HG03108 (cell line): ENCODE measurements around the gene LYZL2.
"Not testable (repeated sequence)": the region's sequence is repeated elsewhere in the genome, so short reads cannot be mapped to it uniquely, and the experiment has no call there.

Experiments
- ATAC-seq: cut with Tn5 transposase; IDR thresholded peaks from one replicate; pipeline ENCODE4 v1.9.1; 2021; ENCODE audit warnings: moderate library complexity; ENCODE audit not compliant: unreplicated experiment

LYZL2 gene

DNA sequence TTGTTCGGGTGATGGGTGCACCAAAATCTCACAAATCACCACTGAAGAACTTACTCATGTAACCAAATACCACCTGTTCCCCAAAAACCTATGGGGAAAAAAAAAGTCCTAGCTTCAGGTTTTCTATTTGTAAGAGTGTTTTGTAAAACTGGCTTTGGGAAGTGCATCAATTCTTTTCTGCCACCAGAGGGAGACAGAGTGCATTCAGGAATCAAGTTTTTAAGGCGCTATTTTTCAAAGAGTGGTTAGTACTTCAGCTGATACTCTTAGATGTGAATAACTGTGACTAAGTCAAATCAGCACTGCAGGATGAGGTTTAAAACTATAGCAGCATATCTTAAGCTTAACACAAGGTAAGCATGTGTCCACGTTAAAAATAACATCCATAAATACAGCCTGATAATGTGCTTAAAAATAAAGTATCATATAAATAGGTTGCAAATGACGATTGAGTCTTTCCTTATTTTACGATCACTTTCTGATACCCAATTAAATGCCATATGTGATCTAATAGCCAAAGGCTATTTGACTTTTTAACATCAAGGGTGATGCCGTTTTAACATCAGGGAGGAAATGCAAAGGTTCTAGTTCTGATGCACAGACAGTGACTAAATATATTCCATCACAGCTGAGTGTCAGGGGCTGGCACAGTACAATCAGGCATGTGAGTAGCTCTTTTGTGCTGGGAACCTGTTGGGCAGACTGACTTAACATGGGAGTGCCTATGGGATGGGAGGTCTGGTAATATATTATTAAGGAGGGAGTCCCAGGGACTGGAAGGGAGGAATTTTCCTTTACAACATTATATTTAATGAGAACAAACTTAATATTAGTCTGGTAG lies 10.6 kb upstream of the LYZL2 start:
- no peak for ATAC-seq

DNA sequence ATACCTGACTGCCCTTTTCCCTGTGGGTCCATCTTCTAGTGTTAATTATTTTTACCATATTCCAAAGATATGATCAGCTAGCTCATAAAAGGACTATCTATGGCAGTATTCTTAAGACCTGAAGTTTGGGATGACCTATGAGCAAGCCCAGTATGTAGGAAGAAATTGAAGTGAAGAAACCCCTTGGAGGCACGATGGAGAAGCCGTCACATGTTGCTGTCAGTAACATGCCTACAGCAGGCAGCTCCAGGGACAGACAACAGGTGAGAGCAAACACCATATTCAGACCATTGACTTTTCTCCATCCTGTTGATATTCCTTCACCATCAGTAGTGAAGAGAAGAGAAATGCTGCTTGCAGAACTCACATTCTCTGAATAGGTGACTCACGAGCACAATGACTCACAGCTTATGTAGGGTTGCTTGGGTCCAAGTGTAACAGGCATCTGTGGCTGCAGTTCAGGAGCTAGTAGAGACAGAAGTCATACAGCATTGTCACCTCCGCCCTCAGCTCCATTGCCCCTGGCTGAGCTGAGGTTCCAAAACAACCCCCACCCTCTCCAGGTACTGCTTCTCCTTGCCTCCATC lies 8.4 kb upstream of the LYZL2 start:
- ATAC-seq, result no peak

DNA sequence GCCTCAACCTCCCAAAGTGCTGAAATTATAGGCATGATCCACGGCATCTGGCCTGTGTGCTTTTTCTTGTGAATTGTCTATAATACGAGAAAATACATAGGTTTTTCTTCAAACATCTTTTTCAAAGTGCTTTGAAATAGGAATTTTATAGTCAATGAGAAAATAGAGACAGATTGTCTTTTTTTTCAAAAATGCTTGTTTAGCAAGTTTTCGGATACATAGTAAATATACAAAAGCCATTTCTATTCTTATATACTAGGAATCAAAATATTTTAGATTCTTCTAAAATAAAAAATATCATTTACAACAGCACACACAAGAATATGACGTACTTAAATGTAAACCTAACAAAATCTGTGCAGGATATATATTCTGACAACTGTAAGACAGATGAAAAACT lies 1.6 kb upstream of the LYZL2 start:
- ATAC-seq, result no peak

DNA sequence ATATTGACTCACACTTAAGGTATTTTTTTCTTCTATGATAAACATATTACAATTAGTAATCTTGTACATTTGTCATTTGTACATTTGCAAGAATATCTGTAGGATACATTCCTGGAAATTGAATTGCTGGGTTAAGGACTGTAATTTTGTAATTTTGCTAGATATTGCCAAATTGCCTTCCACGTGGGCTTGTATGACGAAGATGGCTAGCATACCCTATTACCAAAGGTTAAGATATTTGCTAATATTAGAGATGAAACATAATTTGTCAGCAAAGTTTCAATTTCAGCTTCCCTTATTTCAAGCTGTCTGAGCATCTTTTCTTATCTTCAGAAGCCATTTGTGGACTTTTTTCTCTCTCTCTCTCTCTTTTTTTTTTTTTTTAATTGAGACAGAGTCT lies 1.0 kb upstream of the LYZL2 start:
- no peak for ATAC-seq

DNA sequence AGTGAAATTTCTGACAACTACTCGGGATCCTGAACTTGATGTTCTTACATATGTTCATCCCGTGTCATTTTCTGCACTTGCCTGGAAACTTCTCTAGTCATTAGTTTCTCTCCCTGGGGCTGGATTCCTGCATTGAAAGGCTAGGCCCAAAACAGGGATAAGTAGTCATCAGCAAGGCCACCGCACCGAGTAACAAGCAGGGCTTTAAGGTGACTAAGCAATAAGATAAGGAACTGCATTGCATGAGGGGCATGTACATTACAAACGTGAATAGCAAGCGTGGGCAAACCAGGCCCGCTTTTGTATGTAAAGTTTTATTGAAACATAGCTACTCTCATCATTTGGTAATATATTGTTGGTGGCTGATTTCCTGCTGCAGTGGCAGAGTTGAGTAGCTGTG lies 977 bp downstream of the LYZL2 start:
- not testable (repeated sequence) for ATAC-seq

DNA sequence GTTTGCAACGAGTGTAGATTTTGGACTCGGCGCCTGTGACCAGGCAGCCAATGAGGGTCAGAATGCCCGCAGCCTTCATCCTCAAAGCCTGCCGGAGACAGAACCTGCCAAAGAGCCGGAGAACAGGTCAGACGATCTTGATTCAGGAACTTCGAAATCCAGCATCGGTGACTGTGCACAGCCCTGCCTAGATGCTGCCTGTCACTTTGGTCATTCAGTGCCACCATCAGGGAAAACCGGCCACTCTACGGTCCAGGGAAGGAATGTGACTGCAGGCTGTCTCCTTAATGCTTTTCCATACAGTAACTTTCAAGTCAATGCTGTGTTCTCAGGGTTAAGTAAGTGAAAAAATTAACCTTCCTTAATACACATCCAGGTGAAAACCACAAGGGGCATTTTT lies 2.7 kb downstream of the LYZL2 start:
- not testable (repeated sequence) for ATAC-seq

DNA sequence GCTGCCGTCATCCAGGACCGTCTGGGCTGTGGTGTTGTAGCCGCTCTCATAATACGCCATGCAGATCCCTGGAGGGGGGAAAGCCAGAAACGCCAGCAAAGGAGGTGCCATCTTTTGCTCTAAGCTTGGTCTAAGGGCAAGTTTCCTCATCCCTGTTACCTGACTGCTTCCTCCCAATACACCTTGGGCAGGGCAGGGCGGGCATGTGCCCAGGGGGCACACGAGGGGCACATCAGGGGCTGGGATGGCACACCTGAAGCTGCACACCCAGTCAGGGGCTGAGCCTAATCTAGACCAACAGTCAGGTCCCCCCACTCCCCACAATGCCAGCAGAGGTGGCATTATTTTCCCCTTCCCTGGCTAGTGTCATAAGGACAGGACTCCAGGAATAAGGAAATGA lies 3.4 kb downstream of the LYZL2 start:
- ATAC-seq, result not testable (repeated sequence)

DNA sequence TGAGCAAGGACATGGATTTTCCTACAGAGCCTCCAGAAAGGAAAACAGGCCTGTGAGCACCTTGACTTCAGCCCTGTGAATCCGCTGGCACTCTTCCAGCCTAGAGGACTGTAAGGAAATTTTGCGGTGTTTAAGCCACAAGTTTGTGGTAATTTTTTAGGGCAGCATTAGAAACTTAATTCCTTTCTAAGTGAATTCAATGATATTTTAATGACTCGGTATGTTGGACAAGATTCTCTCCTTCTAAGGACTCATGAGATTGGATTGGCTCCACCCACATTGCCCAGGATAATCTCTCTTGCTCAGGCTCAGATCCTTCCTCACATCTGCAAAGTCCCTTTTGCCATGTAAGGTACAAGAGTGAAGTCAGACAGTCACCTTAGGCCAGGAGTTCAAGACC lies 4.5 kb downstream of the LYZL2 start:
- no peak for ATAC-seq

DNA sequence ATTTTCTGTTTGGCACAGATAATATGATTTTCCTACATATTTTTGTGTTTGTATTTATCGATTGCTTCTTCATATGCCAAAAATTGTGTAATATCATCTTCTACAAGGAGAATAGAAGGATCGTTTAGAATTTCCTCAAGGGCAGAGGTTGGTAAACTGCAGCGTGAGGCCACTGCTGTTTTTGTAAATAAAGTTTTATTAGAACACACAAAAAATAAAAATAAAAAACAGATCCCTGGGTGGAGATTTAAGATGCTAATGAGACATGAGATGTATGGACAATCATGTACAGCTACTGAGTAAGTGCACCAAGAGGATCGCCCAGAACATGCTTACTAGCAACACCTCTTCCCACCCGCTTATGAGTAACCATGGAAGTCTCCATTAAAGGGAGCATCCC lies 9.6 kb downstream of the LYZL2 start:
- ATAC-seq, result no peak

DNA sequence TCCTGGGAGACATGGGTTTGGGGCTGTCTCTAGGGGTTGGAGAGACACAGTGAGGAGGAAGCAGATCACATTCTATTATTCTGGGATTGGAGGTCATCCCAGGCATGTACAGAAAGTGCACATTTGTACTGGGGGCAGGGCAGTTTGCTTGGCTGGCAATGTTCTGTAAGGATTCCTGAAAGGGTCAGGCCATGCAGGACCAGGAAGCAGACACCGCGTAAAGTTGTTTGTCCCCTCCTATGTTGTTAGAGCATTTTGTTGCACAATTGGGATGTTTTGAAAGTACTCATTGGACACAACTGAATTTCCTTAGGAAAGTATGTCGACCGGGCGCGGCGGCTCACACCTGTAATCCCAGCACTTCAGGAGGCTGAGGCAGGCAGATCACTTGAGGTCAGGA lies 12.5 kb downstream of the LYZL2 start:
- no peak for ATAC-seq

DNA sequence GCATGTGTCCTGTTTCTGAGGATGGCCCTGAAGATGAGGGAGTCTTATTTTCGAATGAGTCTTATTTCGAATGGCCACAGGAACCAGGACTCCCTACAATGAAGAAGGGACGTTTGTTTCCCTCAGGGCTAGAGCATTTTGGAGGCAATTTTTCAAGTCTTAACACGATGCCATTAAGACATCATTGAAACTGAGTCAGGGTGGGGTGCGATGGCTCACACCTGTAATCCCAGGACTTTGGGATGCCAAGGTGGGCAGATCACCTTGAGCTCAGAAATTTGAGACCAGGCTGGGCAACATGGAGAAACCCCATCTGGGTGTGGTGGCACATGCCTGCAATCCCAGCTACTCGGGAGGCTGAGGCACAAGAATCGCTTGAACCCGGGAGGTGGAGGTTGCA lies 18.5 kb downstream of the LYZL2 start:
- not testable (repeated sequence) for ATAC-seq

DNA sequence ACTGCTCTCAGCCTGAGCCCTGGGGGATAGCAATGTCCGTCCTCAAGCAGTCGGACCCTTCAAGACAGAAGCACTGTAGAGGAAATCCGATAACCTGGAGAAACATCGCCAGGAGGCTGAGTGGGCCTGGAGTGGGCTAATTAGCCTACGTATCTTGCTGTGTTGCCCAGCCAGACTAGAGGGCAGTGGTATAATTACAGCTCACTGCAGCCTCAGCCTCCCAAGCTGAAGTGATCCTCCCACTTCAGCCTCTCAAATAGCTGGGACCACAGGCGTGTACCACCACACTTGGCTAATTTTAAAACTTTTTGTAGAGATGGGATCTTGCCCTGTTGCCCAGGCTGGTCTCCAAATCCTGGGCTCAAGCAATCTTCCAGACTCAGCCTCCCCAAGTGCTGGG lies 21.7 kb downstream of the LYZL2 start:
- ATAC-seq, result no peak

DNA sequence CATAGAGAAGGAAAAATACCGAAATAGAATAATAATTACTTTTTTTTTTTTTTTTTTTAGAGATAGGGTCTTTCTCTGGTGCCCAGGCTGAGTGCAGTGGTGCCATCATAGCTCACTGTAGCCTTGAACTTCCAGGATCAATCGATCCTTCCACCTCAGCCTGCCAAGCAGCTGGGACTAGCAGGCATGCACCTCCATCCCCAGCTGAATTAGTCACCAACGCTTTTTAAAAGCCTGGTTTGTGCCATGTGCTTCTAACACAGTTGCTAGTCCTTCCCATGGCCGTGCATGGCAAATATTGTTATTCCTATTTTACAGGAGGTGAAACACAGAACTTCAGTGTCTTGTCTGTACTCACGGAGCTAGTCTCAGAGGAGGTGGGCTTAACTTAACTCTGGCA lies 23.2 kb downstream of the LYZL2 start:
- no peak for ATAC-seq

DNA sequence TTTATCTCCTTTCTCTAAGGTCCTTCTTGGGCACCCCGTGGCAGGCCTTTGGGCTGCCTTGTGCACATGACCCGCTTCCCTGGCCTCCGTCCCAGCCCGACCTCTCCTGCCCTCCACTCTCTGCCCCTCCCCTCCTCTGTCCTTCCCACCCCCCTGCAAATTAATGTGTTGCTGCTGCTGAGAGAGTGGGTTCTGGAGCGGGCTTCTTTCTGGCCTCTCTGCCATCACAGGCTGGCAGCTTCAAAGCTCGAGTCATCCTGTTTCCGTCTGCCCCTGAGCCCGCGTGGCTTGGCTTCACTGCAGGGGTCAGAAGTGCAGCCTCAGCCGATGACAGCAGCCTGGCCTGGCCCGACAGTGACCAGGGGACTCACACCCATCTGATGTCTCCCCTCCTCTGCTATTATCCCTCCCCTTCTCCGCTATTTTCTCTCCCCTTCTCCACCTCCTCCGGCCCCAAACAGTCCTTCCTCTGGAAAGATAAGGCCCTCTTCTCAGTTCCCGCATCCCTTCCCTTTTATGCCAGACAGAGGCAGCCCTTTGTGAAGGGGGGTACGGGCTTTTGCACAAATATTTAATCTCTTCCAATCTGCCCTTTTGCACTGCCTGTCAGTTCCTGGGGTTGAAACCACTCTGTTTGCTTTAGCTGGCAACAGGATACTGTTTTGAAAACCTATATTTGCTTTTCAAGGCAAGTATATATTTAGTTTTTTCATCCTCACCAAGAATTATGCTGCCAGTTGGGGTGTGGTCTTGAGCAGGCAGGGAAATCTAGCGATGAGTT lies 24.0 kb downstream of the LYZL2 start:
- not testable (repeated sequence) for ATAC-seq

DNA sequence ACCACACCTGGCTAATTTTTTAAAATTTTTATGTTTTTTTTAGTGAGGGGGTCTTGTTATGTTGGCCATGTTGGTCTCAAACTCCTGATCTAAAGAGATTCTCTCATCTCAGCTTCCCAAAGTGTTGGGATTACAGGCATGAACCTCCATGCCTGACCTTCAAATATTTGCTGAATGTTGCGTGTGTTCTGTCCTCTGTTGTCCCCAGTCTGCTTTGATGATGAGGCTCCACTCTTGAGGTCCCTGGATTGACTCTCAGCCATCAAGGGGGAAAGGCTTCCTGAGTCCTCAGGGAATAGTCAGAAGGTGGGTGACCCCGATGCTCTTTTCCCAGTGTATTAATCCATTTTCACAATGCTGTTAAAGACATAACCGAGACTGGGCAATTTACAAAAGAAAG lies 26.0 kb downstream of the LYZL2 start:
- ATAC-seq, result no peak

DNA sequence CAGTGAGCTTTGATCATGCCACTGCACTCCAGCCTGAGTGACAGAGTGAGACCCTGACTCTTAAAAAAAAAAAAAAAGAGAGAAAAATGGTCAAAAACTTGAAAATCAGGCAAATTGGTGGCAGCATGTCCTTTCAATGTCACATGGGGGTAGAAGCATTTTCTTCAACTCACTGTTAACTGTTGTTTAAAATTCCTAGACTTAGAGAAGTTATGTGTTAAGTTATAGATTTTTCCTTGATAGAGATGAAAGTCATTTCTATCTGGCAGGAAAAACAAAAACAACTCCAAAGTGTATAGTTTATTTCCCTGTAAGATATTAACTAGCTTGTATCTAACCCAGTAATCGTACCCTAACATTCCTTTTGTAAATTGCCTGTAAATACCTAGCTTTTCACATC lies 26.8 kb downstream of the LYZL2 start:
- ATAC-seq, result no peak

DNA sequence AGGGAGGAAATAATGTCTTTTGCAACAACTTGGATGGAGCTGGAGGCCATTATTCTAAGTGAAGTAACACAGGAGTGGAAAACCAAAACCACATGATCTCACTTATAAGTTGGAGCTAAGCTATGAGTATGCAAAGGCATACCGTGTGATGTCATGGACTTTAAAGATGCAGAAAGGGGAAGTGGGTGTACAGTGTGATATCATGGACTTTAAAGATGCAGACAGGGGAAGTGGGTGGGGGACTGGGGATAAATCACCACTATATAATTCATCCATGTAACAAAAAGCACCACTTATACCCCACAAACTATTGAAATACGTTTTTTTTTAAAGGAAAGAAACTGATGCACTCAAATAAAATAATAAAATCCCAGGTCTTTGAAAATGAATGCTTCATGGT lies 29.5 kb downstream of the LYZL2 start:
- no peak for ATAC-seq

DNA sequence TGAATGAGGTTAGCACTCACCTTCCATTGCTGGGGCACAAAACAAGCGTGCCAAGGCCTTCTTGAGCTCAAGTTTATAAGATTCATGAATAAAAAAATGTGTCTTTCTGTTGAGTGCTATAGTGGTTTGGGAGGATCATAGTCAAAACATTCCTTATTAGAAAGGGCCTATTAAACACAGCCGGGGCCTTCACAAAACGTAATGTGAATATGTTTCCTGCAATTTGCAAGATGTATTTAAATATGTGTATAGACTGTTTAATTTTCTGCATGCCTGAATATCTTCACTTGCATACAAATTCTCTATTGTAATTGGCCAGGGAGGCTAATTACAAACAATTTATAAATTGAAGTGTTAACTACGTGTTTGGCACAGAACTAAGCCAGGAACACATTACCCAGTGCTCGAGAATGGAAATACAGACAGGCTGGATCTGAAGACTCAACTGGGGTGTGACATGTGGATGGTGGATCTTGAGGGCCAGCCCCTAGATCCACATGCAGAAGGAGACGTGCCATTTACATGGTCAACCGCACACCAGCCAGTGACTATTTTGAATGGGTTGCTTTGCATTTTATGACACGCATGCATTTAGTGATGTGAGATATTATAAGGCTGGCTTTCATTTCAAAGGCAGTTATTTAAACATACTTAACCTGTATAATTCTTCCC lies 31.3 kb downstream of the LYZL2 start:
- no peak for ATAC-seq

DNA sequence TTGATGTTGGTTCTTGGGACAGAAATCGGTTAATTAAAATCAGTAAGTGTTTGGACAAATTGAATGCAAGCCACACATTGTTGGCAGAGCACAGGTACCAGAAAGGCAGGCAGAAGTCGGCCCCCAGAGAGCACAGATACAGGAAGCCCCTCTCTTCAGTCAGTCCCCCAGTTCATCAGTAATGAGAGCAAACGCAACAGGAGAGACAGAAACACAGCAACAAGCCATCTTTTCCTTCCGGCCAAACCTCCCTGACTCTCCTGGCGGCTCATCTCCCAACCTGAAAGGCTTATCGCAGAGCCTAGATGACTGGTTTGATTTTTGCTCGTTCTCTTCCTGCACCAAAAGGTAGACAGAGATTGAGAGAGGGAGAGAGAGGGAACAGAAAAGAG lies 32.1 kb downstream of the LYZL2 start:
- not testable (repeated sequence) for ATAC-seq

DNA sequence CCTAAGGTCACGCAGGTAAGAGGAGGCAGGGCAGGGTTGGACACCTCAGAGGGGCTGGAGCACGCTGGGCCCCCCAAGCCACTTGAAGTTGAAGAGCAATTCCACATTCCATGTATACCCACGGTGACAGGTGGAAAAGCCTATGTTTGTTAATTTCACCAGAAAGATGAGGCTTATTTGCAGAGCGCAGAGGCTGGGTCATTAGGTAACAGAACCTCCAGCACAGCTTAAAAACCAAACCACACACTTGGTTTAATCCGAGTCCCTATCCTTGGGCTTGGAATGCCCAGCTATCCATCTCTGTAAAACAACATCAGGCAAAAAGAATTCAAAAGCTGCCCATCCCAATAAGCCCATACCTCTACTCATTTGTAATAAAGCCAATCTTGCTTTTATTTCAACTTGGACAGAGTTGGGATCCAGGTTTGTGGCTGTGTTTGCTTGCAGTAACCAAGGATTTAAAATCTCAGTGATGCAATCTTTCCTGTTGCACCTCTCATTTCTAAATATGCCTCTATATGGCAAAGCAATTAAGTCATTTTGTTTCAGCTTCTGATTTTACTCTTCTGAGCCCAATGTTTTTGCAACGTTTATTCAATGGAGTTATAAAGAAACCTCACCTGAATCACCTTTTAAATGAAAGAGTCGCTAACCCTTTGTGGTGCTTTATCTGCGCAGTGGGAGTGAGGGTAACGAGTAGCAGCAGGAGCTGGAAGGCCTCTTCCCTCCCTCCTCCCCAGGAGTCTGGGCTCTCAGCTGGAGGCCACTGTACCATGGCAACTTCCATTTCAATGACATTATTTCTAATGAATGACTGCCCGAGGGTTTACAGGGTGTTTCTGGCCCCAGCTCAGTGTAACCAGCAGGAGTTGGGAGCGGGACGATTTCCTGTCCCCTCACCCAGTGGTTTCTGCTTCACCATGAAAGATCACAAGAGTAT lies 32.8 kb downstream of the LYZL2 start:
- ATAC-seq, result not testable (repeated sequence)
